Effector memory CD4-positive, alpha-beta T cell (primary cell): ENCODE data around the gene TMOD1.

Experiments used
- DNase-seq, 3 donors: peaks; one replicate each; pipeline ENCODE4 v3.0.0-alpha.2; 2020
- H3K27ac ChIP-seq: 2 replicates; pipeline ENCODE4 v1.7.0; 2013; ENCODE audit warnings: mild to moderate bottlenecking, low read length, moderate library complexity; ENCODE audit not compliant: insufficient read depth, poor library complexity, severe bottlenecking
- H3K27me3 ChIP-seq: replicated peaks from 2 replicates; pipeline ENCODE4 v1.7.0; 2013; ENCODE audit warnings: mild to moderate bottlenecking, low read length; ENCODE audit not compliant: insufficient read depth, control insufficient read depth, poor library complexity, severe bottlenecking
- H3K36me3 ChIP-seq: 2 replicates; pipeline ENCODE4 v1.7.0; 2013; ENCODE audit warnings: mild to moderate bottlenecking, low read length, moderate library complexity; ENCODE audit not compliant: control insufficient read depth, insufficient read depth
- H3K4me1 ChIP-seq: 2 replicates; pipeline ENCODE4 v1.7.0; 2013; ENCODE audit warnings: low read length, mild to moderate bottlenecking; ENCODE audit not compliant: control insufficient read depth, insufficient read depth, poor library complexity, severe bottlenecking
- H3K4me3 ChIP-seq: 2 replicates; pipeline ENCODE4 v1.7.0; 2013; ENCODE audit warnings: low read length, low read depth, mild to moderate bottlenecking; ENCODE audit not compliant: insufficient read depth, poor library complexity, severe bottlenecking
- H3K9me3 ChIP-seq: 2 replicates; pipeline ENCODE4 v1.7.0; 2013; ENCODE audit warnings: mild to moderate bottlenecking, low read length, moderate library complexity; ENCODE audit not compliant: control insufficient read depth

The TMOD1 gene

GRCh38 chr9:97515662-97516061 is 14.2 kb downstream of the TMOD1 start:
- Histone ChIP-seq H3K9me3 (no peaks in the 10 kb centered on the region), H3K27me3 (peaks cover 3% of the 10 kb centered on the region), H3K4me1 (no peaks in the 10 kb centered on the region), H3K27ac (no peak overlapping the region), H3K36me3 (no peaks in the 10 kb centered on the region), H3K4me3 (no peak overlapping the region)
- DNase-seq: no peak

DNA sequence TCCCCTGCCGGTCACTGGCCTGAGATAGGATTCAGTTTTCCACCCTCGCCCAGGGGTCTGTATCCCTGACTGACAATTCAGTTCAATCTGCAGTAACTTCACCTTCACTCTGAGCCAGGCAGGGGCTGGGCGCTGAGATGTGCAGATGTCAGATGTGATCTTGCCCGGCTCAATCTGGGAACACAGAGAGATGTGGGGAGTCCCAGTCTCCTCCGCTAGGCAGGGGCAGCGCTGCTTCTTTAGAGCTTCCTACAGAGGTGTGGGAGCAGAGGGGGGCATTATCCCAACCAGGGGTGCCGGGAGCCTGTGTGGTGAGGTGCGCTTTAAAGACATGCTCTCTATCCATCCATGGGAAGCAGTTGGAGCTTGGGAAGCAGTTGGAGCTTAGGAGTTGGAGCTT is 14.6 kb downstream of the TMOD1 start:
- no peaks in the 10 kb centered on the region for H3K36me3 ChIP-seq
- DNase-seq: no peak
- no peaks in the 10 kb centered on the region for H3K9me3 ChIP-seq
- H3K27ac ChIP-seq: no peak overlapping the region
- H3K27me3 ChIP-seq: peaks cover 3% of the 10 kb centered on the region
- no peak overlapping the region for H3K4me3 ChIP-seq
- H3K4me1 ChIP-seq: no peaks in the 10 kb centered on the region

DNA sequence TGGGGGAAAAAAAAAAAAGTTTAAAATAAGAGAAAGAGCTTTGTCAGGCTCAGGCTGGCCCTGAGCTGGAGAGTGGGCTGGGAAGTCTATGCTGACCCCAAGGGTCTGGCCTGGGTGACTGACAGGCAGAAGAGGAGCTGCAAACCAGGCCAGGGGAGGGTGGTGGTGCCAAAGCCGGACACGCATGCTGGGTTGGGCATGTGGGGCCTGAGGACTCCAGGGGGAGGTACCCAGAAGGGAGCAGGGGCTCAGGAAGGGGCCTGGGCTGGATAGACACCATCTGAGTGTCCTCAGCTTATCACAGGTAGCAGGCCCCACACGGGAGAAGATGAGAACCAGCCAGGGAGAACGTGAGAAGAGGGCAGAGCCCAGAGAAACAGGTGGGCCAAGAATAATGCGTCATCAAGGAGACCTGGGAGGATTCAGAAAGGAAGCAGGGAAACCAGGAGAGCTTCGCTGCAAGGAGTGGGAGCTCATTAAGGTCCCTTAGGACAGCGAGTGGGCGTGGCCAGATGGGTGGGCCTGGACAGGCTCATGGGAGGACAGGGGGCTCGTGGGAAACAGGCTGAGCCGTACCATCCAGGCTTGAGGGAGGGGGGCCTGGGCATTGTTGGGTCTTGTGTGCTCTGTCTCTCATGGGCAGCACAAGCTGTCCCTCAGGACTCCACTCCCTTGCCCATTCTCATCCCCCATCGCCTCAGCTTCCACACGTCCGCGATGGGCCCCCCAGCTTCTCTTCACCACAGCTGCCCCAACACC is 16.0 kb downstream of the TMOD1 start:
- peaks cover 3% of the 10 kb centered on the region for H3K27me3 ChIP-seq
- no peaks in the 10 kb centered on the region for H3K4me1 ChIP-seq
- no peak overlapping the region for H3K4me3 ChIP-seq
- no peak for DNase-seq
- H3K9me3 ChIP-seq: no peaks in the 10 kb centered on the region
- H3K36me3 ChIP-seq: no peaks in the 10 kb centered on the region
- no peak overlapping the region for H3K27ac ChIP-seq

DNA sequence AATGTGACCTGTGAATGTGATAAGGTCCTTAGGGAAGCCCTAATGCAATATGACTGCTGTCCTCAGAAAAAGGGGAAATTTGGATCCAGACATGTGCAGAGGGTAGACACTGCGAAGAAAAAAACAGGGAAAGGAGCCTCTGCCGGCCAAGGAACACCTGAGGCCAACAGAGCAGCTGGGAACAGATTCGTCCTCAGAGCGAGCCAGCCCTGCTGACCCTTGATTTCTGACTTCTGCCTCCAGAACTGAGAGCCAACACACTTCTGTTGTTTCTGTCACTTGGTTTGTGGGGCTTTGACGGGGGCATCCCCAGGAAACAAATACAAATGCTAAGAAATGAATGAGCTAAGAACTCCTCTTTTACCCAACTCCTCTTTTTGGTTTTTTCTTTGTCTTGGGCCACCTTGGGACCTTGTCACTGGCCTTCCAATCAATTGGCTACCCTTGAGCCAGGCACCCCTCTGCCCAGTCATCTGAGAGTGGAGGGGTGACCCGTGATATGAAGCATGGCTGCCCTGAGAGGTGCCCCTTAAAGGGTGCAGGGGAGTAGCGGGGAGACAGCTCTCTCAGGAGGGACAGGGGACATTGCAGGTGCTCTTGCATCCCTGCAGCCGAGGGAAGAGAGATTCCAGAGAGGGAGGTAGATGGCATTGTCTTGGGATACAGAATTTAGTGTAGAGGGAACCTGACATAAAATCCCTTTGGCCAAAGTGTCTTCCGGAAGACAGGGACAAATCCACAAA is 16.9 kb downstream of the TMOD1 start:
- Histone ChIP-seq H3K4me3 (no peak overlapping the region), H3K9me3 (no peaks in the 10 kb centered on the region), H3K4me1 (no peaks in the 10 kb centered on the region), H3K36me3 (no peaks in the 10 kb centered on the region), H3K27me3 (peaks cover 3% of the 10 kb centered on the region), H3K27ac (no peak overlapping the region)
- DNase-seq: no peak

DNA sequence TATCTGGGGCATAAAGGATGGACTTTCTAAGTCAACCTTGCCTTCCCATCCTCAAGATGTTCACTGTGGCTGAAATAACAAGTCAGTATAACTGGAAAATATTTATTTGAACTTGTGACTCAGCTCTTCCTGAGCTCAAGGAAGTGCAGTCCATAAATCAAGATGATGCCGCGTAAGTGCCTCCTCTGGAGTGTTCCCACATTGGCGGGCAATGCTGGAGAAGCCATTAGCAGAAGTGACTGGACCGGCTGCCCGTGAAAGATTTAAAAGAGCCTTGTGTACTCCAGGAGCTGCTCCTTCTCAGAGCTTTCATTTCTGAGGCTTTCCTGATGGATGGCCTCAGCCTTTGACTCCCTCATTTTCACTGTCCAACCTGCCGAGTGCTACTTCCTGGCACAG is 17.4 kb downstream of the TMOD1 start:
- DNase-seq: no peak
- Histone ChIP-seq H3K9me3 (no peaks in the 10 kb centered on the region), H3K27me3 (peaks cover 3% of the 10 kb centered on the region), H3K36me3 (no peaks in the 10 kb centered on the region), H3K27ac (no peak overlapping the region), H3K4me1 (no peaks in the 10 kb centered on the region), H3K4me3 (no peak overlapping the region)

- peaks cover 3% of the 10 kb centered on the region for H3K27me3 ChIP-seq
- no peaks in the 10 kb centered on the region for H3K9me3 ChIP-seq
- no peak overlapping the region for H3K27ac ChIP-seq
- DNase-seq: no peak
- H3K36me3 ChIP-seq: no peaks in the 10 kb centered on the region
- H3K4me3 ChIP-seq: no peak overlapping the region
- H3K4me1 ChIP-seq: no peaks in the 10 kb centered on the region
These were observed 18.0 kb downstream of the TMOD1 start for GRCh38 chr9:97519441-97519970.

DNA sequence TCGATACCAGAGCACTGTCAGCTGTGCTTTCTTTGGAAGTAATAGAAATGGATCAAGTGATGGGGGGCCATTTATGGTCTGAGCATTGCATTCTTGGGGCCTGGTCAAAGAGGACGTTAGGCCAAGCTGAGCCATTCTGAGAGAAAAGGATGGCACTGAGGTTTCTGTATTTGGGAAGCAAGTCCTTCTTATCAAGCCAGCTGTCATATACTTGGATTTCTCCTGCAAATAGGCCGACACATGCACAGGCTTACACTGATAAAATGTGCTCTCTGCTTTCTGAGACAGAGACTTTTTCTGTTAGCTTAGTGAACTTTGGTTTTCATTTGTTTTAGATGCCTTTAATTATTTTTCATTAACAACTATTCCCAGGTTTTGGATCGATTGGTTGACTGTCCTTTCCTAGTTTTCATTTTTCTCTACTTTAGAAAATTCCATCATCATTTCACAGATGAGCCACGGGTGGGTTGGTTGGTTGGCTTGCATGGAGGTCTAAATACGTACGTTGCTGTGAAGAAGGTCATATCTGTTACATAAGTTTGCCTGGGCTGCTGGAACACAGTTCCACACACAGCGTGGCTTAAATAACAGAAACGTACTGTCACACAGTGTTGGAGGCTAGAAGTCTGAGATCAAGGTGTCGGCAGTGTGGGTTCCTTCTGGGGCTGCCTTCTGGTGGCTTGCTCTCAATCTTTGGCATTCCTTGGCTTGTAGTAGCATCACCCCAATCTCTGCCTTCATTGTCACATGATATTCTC is 20.3 kb downstream of the TMOD1 start:
- Histone ChIP-seq H3K27me3 (peaks cover 3% of the 10 kb centered on the region), H3K36me3 (no peaks in the 10 kb centered on the region), H3K9me3 (no peaks in the 10 kb centered on the region), H3K4me3 (no peak overlapping the region), H3K27ac (no peak overlapping the region), H3K4me1 (no peaks in the 10 kb centered on the region)
- DNase-seq: no peak

DNA sequence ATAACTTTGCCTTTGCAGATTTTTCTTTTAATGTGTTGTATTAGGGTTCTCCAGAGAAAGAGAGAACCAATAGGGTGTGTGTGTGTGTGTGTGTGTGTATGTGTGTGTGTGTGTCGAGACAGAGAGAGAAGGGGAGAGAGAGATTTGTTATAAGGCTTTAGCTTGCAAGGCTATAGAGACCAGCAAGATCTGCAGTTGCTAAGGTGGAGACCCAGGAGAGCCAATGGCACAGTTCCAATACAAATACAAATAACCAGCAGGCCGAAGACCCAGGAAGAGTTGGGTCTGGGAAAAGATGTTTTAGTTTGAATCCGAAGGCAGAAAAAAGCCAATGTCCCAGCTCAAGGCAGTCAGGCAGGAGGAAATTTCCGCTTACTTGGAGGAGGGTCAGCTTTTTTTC is 23.0 kb downstream of the TMOD1 start:
- H3K27ac ChIP-seq: no peak overlapping the region
- H3K4me3 ChIP-seq: no peak overlapping the region
- H3K4me1 ChIP-seq: no peaks in the 10 kb centered on the region
- peaks cover 3% of the 10 kb centered on the region for H3K27me3 ChIP-seq
- H3K9me3 ChIP-seq: no peaks in the 10 kb centered on the region
- H3K36me3 ChIP-seq: no peaks in the 10 kb centered on the region
- no peak for DNase-seq

DNA sequence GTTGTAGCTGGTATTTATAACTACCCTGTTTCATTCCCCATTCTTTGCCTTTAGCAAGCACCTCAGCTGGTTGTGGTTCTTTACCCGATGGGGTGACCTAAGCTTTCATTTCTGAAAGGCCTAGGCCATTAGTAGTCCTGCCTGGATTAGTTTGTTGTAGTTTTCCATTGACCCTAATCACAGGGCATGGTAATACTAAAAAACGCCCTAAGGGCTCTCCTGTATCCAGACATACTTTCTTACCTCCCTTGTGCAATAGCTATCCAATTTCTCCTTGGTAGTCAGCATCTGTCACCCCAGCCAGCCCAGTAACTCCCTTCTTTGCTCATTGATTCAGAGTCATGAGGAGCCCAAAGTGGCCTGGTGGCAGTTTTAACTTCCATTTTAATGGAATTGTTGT is 24.0 kb downstream of the TMOD1 start:
- no peak overlapping the region for H3K27ac ChIP-seq
- H3K4me3 ChIP-seq: no peak overlapping the region
- DNase-seq: no peak
- H3K27me3 ChIP-seq: peaks cover under 1% of the 10 kb centered on the region
- H3K36me3 ChIP-seq: no peaks in the 10 kb centered on the region
- no peaks in the 10 kb centered on the region for H3K4me1 ChIP-seq
- H3K9me3 ChIP-seq: no peaks in the 10 kb centered on the region
